HEK293T (cell line): ENCODE results near the gene FBXW7.

Source experiments
- CTCF ChIA-PET: fragments of 350-600 bp; formaldehyde crosslinking; extraction: SDS; loops from one replicate; lab custom pipeline; 2021; ENCODE audit warnings: antibody characterized with exemption, inconsistent platforms; lab: Yijun Ruan, JAX
- POLR2A ChIA-PET: fragments of 350-600 bp; formaldehyde crosslinking; extraction: SDS; loops from one replicate; lab custom pipeline; 2020; ENCODE audit warnings: antibody characterized with exemption, inconsistent platforms; lab: Yijun Ruan, JAX
- DNase-seq: peaks from one replicate; pipeline ENCODE4 v3.0.0; 2012; ENCODE audit warnings: mixed read lengths; ENCODE audit errors: extremely low spot score
- ARNT ChIP-seq: fragments of 450-650 bp; IDR thresholded peaks from 2 replicates; pipeline ENCODE4 v1.6.1; 2017; ENCODE audit warnings: mild to moderate bottlenecking
- BHLHE40 ChIP-seq: fragments of 450-650 bp; IDR thresholded peaks from 2 replicates; pipeline ENCODE4 v1.6.1; 2016; ENCODE audit warnings: mild to moderate bottlenecking, moderate library complexity, borderline replicate concordance
- CTBP1 ChIP-seq: fragments of 450-650 bp; IDR thresholded peaks from 2 replicates; pipeline ENCODE4 v1.6.1; 2016; ENCODE audit warnings: borderline replicate concordance
- ELF4 ChIP-seq: fragments of 450-650 bp; IDR thresholded peaks from 2 replicates; pipeline ENCODE4 v1.6.1; 2017; ENCODE audit warnings: antibody characterized with exemption
- FOXA1 ChIP-seq: fragments of 450-650 bp; IDR thresholded peaks from 2 replicates; pipeline ENCODE4 v1.6.1; 2016; ENCODE audit warnings: mild to moderate bottlenecking
- FOXK2 ChIP-seq: fragments of 450-650 bp; IDR thresholded peaks from 2 replicates; pipeline ENCODE4 v1.6.1; 2016; ENCODE audit warnings: mild to moderate bottlenecking
- FOXM1 ChIP-seq: fragments of 450-650 bp; IDR thresholded peaks from 2 replicates; pipeline ENCODE4 v1.6.1; 2017; ENCODE audit warnings: mild to moderate bottlenecking, borderline replicate concordance
- HDGF ChIP-seq: fragments of 450-650 bp; IDR thresholded peaks from 2 replicates; pipeline ENCODE4 v1.6.1; 2017; ENCODE audit warnings: antibody characterized with exemption, borderline replicate concordance
- L3MBTL2 ChIP-seq: fragments of 450-650 bp; conservative IDR thresholded peaks from 2 replicates; pipeline ENCODE4 v1.6.1; 2016; ENCODE audit warnings: mild to moderate bottlenecking
- LEF1 ChIP-seq: fragments of 450-650 bp; IDR thresholded peaks from 2 replicates; pipeline ENCODE4 v1.6.1; 2017; ENCODE audit warnings: mild to moderate bottlenecking, borderline replicate concordance
- NFRKB ChIP-seq: fragments of 450-650 bp; IDR thresholded peaks from 2 replicates; pipeline ENCODE4 v1.6.1; 2016; ENCODE audit warnings: mild to moderate bottlenecking, moderate library complexity
- PKNOX1 ChIP-seq: fragments of 450-650 bp; IDR thresholded peaks from 2 replicates; pipeline ENCODE4 v1.6.1; 2016
- SP1 ChIP-seq: fragments of 450-650 bp; IDR thresholded peaks from 2 replicates; pipeline ENCODE4 v1.6.1; 2017
- SUZ12 ChIP-seq: fragments of 450-650 bp; IDR thresholded peaks from 2 replicates; pipeline ENCODE4 v1.6.1; 2016; ENCODE audit warnings: mild to moderate bottlenecking
- TARDBP ChIP-seq: fragments of 450-650 bp; IDR thresholded peaks from 2 replicates; pipeline ENCODE4 v1.6.1; 2016
- ZNF384 ChIP-seq: fragments of 450-650 bp; IDR thresholded peaks from 2 replicates; pipeline ENCODE4 v1.6.1; 2016

Gene FBXW7

GRCh38 chr4:152525878-152526277 is 10.0 kb downstream of the FBXW7 start:
- DNase-seq, result no peak
- CTCF ChIA-PET, result interaction anchor here (1.0 kb wide), 1 partner anchor 25 kb away, joined by 3 read pairs; no protein-coding TSS in a partner anchor
- TF ChIP-seq LEF1, result no peak
- TF ChIP-seq SUZ12, result no peak
- TF ChIP-seq CTBP1, result no peak
- no peak for TF ChIP-seq FOXA1
- no peak for TF ChIP-seq FOXK2
- no peak for TF ChIP-seq NFRKB
- TF ChIP-seq ARNT, result no peak
- TF ChIP-seq PKNOX1, result no peak
- TF ChIP-seq HDGF, result no peak
- no peak for TF ChIP-seq BHLHE40
- TF ChIP-seq ELF4, result no peak
- TF ChIP-seq FOXM1, result no peak
- TF ChIP-seq ZNF384, result no peak
- no peak for TF ChIP-seq SP1
- no peak for TF ChIP-seq TARDBP
- no peak for TF ChIP-seq L3MBTL2
- POLR2A ChIA-PET, result interaction anchor here (0.8 to 1.5 kb wide), 2 partner anchors 9 to 10 kb away, joined by 3 to 7 read pairs; partner anchors contain the start of gene FBXW7

- ChIA-PET CTCF (no interaction called here), POLR2A (interaction anchor here (1.2 kb wide), 1 partner anchor 12 kb away, joined by 4 read pairs; the partner anchor contains the start of gene FBXW7)
- TF ChIP-seq SP1 (no peak), ARNT (no peak), BHLHE40 (no peak), L3MBTL2 (no peak), ELF4 (no peak), NFRKB (no peak), FOXK2 (no peak), CTBP1 (no peak), HDGF (no peak), FOXA1 (no peak), SUZ12 (no peak), LEF1 (no peak), ZNF384 (no peak), FOXM1 (no peak), TARDBP (no peak), PKNOX1 (no peak)
- no peak for DNase-seq
Measured at GRCh38 chr4:152524427-152524826, 11.5 kb downstream of the FBXW7 start.

GRCh38 chr4:152523731-152524130 is 12.2 kb downstream of the FBXW7 start:
- ChIA-PET CTCF (no interaction called here), POLR2A (interaction anchor here (1.2 kb wide), 1 partner anchor 12 kb away, joined by 4 read pairs; the partner anchor contains the start of gene FBXW7)
- no peak for DNase-seq
- TF ChIP-seq SUZ12 (no peak), PKNOX1 (no peak), BHLHE40 (no peak), ELF4 (no peak), SP1 (no peak), ARNT (no peak), HDGF (no peak)

- DNase-seq, result no peak
- no peak for TF ChIP-seq PKNOX1
- POLR2A ChIA-PET, result interaction anchor here (1.3 kb wide), 1 partner anchor 13 kb away, joined by 5 read pairs; the partner anchor contains the start of gene FBXW7
- CTCF ChIA-PET, result interaction anchor here (1.2 kb wide), 1 partner anchor 21 kb away, joined by 4 read pairs; no protein-coding TSS in a partner anchor
Measured at GRCh38 chr4:152522754-152523153, 13.1 kb downstream of the FBXW7 start.

- DNase-seq, result no peak
- CTCF ChIA-PET, result interaction anchor here (1.2 to 1.6 kb wide), 2 partner anchors 21 to 234 kb away, joined by 3 to 4 read pairs; no protein-coding TSS in a partner anchor
- POLR2A ChIA-PET, result interaction anchor here (1.3 kb wide), 1 partner anchor 13 kb away, joined by 5 read pairs; the partner anchor contains the start of gene FBXW7
- no peak for TF ChIP-seq FOXM1
- no peak for TF ChIP-seq HDGF
- no peak for TF ChIP-seq PKNOX1
- no peak for TF ChIP-seq FOXA1
- no peak for TF ChIP-seq TARDBP
- TF ChIP-seq ELF4, result no peak
- no peak for TF ChIP-seq LEF1
- TF ChIP-seq L3MBTL2, result no peak
- TF ChIP-seq ZNF384, result no peak
- no peak for TF ChIP-seq SUZ12
- no peak for TF ChIP-seq NFRKB
- no peak for TF ChIP-seq ARNT
- no peak for TF ChIP-seq BHLHE40
- no peak for TF ChIP-seq CTBP1
- TF ChIP-seq SP1, result no peak
Measured at GRCh38 chr4:152522245-152522644, 13.6 kb downstream of the FBXW7 start.
